Psoas muscle (tissue), 8 donors: Measurements from ENCODE around the gene FOXL1. TPM values are rescaled to one million over a fixed set of nuclear protein-coding genes. Genes with fewer than 3 reads are reported as not detected.

Experiments
- ATAC-seq, 4 donors: fragments of 200-7000 bp; cut with Tn5 transposase; one replicate each; pipeline ENCODE4 v1.9.1; 2020; ENCODE audit warnings: moderate library complexity in 3 of 4, mild to moderate bottlenecking in 2 of 4
- DNase-seq, 2 donors: peaks; one replicate each; pipeline ENCODE4 v3.0.0-alpha.2; 2020
- H3K27ac ChIP-seq: fragments of 200-600 bp; one replicate; pipeline ENCODE4 v1.8.0; 2022
- H3K27me3 ChIP-seq, 3 donors: fragments of 200-600 bp in 1 of 3; one replicate each; pipeline versions ENCODE4 v1.6.1 to v1.8.0; 2013 to 2022; ENCODE audit warnings: low read length in 2 of 3, mild to moderate bottlenecking in 2 of 3, moderate library complexity in 1 of 3; ENCODE audit not compliant: insufficient read depth in 3 of 3
- H3K36me3 ChIP-seq, 2 donors: fragments of 200-600 bp in 1 of 2; one replicate each; pipeline versions ENCODE4 v1.6.1 to v1.8.0; 2013 to 2022; ENCODE audit warnings: low read depth in 1 of 2, mild to moderate bottlenecking in 1 of 2, moderate library complexity in 1 of 2; ENCODE audit not compliant: insufficient read depth in 1 of 2
- H3K4me1 ChIP-seq: fragments of 200-600 bp; one replicate; pipeline ENCODE4 v1.8.0; 2022
- H3K4me3 ChIP-seq: fragments of 200-600 bp; one replicate; pipeline ENCODE4 v1.8.0; 2022; ENCODE audit warnings: mild to moderate bottlenecking
- H3K9me3 ChIP-seq: fragments of 200-600 bp; one replicate; pipeline ENCODE4 v1.8.0; 2022
- whole genome bisulfite sequencing, 3 donors: extraction: QIAGEN DNeasy Blood & Tissue Kit; methylation state at CpG; one replicate each; pipeline versions ENCODE4 v1.1.6 to v1.1.7; 2013; 5-methylcytosine and 5-hydroxymethylcytosine counted together
- intact Hi-C, 2 donors: fragments of 100-400 bp; cut with DNase I; formaldehyde crosslinking; loops; one replicate each; pipeline versions ENCODE4 v1.11.0 to v1.14.2; 2022
- polyA plus RNA-seq, 3 donors: library from polyadenylated mRNA; stranded (reverse); fragments of 200-250 nt; gene quantifications; one replicate each; pipeline ENCODE4 v1.2.3, GENCODE V29; 2013
- total RNA-seq, 4 donors: library from RNA; stranded (reverse); fragmentation: NEBNext Ultra II Directional in 2 of 4; extraction: Animal tissue kit (Norgen Biotek cat#: 25700) in 2 of 4; gene quantifications; one replicate each; pipeline versions ENCODE4 v1.2.1 to v1.2.4, GENCODE V29; 2021 to 2023
- TF ChIP-seq, protein P1 (sequence below): fragments of 200-600 bp; IDR thresholded peaks from one replicate; pipeline ENCODE4 v1.8.0; 2022; ENCODE audit warnings: antibody characterized with exemption
- donor health status: healthy with polysubstance abuse.
- donor health status: DM: no; HTN: no; CAD: no; lungs with moderate emphysema.
- donor health status: Bipolar disorder and iron deficiency.
- donor health status: healthy.
- donor health status: DM: yes; HTN: yes; CAD: no.
- donor health status: DM: no; HTN: no; CAD: no.
- donor health status: DM: no; HTN: no; CAD: no.
- donor health status: DM: yes; HTN: yes; CAD: no.

The FOXL1 gene
- total and polyA plus RNA-seq, 7 donors = 0.12 to 1.3 (median 0.22) TPM

DNA sequence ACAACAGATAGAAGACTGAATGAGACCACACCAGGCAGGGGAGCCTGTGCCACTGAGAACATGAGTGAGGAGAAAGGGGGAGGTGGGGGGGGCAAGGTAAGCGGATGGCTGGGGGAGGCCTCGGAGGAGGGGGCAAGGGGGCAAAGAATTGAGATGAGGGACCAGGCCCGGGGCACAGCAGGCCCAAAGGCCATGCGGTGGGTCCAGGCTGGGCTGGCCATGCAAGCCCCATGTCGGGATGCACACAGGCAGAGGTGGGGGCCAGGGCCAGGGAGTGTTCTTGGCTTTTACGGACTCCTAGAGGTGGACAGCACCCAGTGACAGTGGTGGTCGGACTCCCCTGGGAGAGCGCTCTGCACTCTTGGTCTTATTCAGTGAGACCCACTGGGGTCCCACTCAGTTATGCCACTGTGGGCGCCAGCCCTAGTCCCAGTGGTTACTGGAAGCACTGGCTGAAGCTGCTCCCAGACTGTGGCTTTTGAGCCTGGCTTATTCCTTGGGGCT is 18.5 kb upstream of the FOXL1 start:
- Histone ChIP-seq H3K4me1 (peaks cover 14% of the 10 kb centered on the region), H3K27ac (no peak overlapping the region), H3K9me3 (no peaks in the 10 kb centered on the region), H3K4me3 (no peak overlapping the region), H3K27me3 (peaks cover 3 to 39% (median 5%) of the 10 kb centered on the region in 3 donors), H3K36me3 (no peaks in the 10 kb centered on the region)
- DNase-seq = no peak
- TF ChIP-seq, protein P1, sequence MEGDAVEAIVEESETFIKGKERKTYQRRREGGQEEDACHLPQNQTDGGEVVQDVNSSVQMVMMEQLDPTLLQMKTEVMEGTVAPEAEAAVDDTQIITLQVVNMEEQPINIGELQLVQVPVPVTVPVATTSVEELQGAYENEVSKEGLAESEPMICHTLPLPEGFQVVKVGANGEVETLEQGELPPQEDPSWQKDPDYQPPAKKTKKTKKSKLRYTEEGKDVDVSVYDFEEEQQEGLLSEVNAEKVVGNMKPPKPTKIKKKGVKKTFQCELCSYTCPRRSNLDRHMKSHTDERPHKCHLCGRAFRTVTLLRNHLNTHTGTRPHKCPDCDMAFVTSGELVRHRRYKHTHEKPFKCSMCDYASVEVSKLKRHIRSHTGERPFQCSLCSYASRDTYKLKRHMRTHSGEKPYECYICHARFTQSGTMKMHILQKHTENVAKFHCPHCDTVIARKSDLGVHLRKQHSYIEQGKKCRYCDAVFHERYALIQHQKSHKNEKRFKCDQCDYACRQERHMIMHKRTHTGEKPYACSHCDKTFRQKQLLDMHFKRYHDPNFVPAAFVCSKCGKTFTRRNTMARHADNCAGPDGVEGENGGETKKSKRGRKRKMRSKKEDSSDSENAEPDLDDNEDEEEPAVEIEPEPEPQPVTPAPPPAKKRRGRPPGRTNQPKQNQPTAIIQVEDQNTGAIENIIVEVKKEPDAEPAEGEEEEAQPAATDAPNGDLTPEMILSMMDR = no peak
- WGBS, 3 donors = 78 to 94% (median 84%) methylated on average over 9 of the region's 9 CpGs
- no peak for ATAC-seq
- intact Hi-C loops = loop anchor here in 1 of 2 donors (5.0 kb wide), 2 partner anchors 502 to 717 kb away; no protein-coding TSS in a partner anchor

DNA sequence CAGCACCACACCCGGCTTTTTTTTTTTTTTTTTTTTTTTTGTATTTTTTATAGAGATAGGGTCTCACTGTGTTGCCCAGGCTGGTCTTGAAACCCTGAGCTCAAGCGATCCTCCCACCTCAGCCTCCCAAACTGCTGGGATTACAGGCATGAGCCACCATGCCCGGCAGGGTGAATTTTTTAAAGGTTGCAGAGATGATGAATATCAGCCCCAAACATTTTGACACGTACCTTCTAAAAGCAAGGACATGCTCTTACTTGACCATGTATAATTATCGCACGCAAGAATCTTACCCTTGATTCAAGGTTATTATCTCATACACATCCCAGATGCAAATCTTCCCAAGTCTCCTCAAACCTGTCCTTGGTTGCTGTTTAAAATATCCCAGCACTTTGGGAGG is 16.0 kb upstream of the FOXL1 start:
- intact Hi-C loops = loop anchor here (2.0 to 5.0 kb wide), 3 partner anchors 500 to 716 kb away; no protein-coding TSS in a partner anchor
- DNase-seq (no peak), ATAC-seq (no peak)
- TF ChIP-seq, protein P1 = no peak
- H3K36me3 ChIP-seq = no peaks in the 10 kb centered on the region
- H3K4me3 ChIP-seq = no peak overlapping the region
- peaks cover 3 to 64% (median 25%) of the 10 kb centered on the region in 3 donors for H3K27me3 ChIP-seq
- WGBS, 3 donors = 78 to 88% (median 81%) methylated on average over 6 of the region's 6 CpGs
- peaks cover 5% of the 10 kb centered on the region for H3K4me1 ChIP-seq
- no peaks in the 10 kb centered on the region for H3K9me3 ChIP-seq
- no peak overlapping the region for H3K27ac ChIP-seq

DNA sequence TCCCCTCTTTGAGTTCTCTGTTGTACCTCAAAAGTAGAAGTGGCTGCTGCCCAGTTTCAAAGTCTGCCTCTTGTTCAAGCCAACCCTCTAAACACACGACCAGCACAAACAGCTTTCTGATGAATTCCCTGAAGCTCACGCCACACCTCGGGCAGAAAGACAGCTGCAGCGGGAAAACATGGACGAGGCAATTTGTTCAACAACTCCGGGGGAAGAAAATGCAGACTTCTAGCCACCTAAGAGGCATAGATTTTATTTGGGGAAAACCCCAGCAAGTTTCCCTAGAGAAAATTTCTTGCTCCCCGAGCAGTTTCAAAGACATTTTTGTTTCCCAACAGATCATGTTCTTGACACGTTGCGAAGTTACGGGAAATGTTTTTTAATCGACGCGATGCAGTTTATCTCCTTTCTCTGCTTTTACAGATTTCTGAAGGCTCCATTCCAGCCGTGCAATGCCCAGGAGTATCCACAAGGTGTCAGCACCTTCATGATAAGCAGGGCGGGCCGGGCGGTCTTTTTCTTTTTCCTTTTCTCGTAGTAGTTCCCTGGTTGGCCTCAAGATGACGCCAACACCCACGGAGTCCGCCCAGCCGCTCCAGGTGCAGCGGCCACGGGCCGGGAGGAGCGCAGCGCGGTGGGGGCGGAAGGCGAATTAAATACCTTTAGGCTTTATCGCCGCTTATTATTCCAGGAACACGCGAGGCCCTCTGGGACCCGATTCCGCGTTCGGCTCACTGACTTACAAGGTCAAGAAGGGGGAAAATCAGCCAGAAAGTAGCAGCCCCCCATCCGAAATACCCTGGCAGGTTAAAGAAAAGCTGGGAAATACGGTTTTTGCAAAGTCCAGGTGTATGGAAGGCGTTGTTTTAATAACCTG is 14.6 kb upstream of the FOXL1 start:
- WGBS, 3 donors = 1% methylated on average over 41 of the region's 41 CpGs
- TF ChIP-seq, protein P1 = peak; percentile 100
- Histone ChIP-seq H3K4me1 (peaks cover 5% of the 10 kb centered on the region), H3K36me3 (no peaks in the 10 kb centered on the region), H3K27me3 (peaks cover 3 to 74% (median 32%) of the 10 kb centered on the region in 3 donors), H3K27ac (no peak overlapping the region), H3K4me3 (peak overlapping the region; percentile 20), H3K9me3 (no peaks in the 10 kb centered on the region)
- ATAC-seq (peak; percentile 94 to 99 (median 96)), DNase-seq (peak; percentile 82 to 88)
- intact Hi-C loops = loop anchor here (1.0 to 5.0 kb wide), 5 partner anchors 496 to 715 kb away; no protein-coding TSS in a partner anchor

DNA sequence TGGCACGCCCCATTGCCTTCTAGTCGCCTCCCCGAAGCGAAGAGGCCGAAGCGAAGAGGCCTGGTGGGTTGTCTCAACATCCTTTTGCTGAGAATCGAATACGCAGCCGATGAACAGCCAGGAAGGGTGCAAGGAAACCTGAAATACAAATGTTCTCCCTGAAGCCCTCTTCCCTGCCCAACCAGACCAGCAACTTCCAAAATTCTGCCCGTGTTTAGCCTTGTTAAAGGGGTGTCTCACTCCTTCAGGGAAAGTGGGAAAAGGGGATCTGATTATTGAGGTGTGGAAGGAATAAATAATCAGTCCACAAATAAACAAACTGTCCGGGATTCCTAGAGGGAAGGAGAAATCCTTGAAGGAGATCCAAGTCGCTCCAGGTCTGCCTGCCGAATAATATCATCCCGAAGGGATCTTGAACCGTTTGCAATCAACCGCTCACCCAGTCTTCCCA is 13.1 kb upstream of the FOXL1 start:
- no peak overlapping the region for H3K4me3 ChIP-seq
- H3K27ac ChIP-seq = no peak overlapping the region
- no peaks in the 10 kb centered on the region for H3K36me3 ChIP-seq
- intact Hi-C loops = no loop called here
- peaks cover 5% of the 10 kb centered on the region for H3K4me1 ChIP-seq
- TF ChIP-seq, protein P1 = no peak
- DNase-seq (no peak), ATAC-seq (no peak)
- peaks cover 3 to 81% (median 34%) of the 10 kb centered on the region in 3 donors for H3K27me3 ChIP-seq
- H3K9me3 ChIP-seq = no peaks in the 10 kb centered on the region
- 29 to 36% (median 31%) methylated on average over 16 of the region's 16 CpGs for WGBS, 3 donors
